ENCODE data around the gene PPFIA2.

- TF ChIP-seq REST (IDR thresholded peaks at IDR 0.05; ENCODE audit: low read depth) = no peak
- no peak for TF ChIP-seq YY1 (IDR thresholded peaks at IDR 0.05; ENCODE audit: low read depth)
- TF ChIP-seq CREB1 (IDR thresholded peaks at IDR 0.05; ENCODE audit: low read depth) = no peak
- TF ChIP-seq MAX (IDR thresholded peaks at IDR 0.05) = no peak
- no peak for TF ChIP-seq TCF12 (IDR thresholded peaks at IDR 0.05; ENCODE audit: low read depth)
- no peak for TF ChIP-seq EP300 (IDR thresholded peaks at IDR 0.05; ENCODE audit: borderline replicate concordance)
- TF ChIP-seq CEBPB (IDR thresholded peaks at IDR 0.05) = no peak
- no peak for TF ChIP-seq TEAD4 (IDR thresholded peaks at IDR 0.05)
- TF ChIP-seq RAD21 (IDR thresholded peaks at IDR 0.05; ENCODE audit: low read depth) = no peak
- TF ChIP-seq TAF1 (IDR thresholded peaks at IDR 0.05; ENCODE audit: low read depth) = no peak
- no peak for TF ChIP-seq EGR1 (IDR thresholded peaks at IDR 0.05)
- no peak for TF ChIP-seq USF1 (IDR thresholded peaks at IDR 0.05)
Measured at GRCh38 chr12:81779216-81779615, 20.1 kb upstream of the PPFIA2 start.
